Measurements from ENCODE around the gene WDR18.
A peak's percentile ranks its signal among the peaks of the same experiment; 100 is the strongest.

WDR18 gene

DNA sequence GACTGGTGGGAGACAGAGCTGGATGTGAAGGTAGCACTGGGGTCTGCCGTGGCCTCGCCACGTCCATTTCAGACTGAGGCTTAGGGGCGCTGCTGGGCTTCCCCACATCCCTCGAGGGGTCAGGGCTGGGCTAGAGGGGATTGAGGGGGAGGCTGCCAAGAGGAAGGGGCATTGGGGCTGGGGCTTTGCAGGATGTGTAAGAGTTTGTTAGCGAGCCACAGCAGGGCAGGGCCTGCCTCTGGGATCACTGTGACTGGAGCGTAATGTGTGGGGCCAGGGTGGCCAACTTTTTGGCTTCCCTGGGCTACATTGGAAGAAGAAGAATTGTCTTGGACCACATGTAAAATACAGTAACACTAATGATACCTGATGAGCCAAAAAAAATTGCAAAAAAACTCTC lies 44.2 kb upstream of the WDR18 start:
- TF ChIP-seq, protein P1, sequence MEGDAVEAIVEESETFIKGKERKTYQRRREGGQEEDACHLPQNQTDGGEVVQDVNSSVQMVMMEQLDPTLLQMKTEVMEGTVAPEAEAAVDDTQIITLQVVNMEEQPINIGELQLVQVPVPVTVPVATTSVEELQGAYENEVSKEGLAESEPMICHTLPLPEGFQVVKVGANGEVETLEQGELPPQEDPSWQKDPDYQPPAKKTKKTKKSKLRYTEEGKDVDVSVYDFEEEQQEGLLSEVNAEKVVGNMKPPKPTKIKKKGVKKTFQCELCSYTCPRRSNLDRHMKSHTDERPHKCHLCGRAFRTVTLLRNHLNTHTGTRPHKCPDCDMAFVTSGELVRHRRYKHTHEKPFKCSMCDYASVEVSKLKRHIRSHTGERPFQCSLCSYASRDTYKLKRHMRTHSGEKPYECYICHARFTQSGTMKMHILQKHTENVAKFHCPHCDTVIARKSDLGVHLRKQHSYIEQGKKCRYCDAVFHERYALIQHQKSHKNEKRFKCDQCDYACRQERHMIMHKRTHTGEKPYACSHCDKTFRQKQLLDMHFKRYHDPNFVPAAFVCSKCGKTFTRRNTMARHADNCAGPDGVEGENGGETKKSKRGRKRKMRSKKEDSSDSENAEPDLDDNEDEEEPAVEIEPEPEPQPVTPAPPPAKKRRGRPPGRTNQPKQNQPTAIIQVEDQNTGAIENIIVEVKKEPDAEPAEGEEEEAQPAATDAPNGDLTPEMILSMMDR (IDR thresholded peaks at IDR 0.05; ENCODE audit: borderline replicate concordance, insufficient read depth, low read depth, low read length) = no peak
- H3K4me3 ChIP-seq (ENCODE audit: low read depth, low read length) = no peak overlapping the region

DNA sequence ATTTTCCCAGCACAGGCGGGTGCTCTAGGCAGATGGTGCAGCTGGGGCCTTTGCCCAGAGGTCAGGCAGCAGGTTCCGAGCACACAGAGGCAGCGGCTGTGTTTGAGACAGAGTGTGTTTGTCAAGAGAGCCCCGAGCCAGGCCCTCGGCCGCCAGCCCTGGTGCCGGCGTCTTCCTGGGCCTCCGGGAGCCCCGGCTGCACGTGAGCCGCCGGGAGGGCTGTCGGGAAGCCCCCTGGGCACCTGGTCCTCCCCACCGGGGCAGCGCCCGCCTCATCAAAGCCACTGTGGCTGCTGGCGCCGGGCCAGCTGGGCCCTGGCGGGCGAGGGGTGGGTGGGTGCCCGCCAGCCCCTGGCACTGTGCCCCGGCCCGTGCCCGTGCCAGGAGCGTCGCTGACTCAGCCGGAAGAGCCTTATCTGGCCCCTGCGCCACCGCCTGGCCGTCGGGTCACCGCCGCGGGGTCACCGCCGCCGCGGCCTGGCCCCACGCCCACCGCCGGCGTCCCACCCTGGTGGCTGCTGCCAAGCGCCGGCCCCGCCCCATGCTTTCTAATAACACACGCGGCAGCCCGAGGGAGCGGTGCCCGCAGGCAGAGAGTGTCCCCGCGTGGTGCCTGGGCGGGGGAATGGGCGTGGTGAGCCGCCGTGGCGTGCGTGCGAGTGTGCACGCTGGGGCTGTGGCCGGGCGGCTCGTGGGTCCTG lies 43.4 kb upstream of the WDR18 start:
- H3K4me3 ChIP-seq (ENCODE audit: low read depth, low read length) = peak overlapping the region; percentile 46
- TF ChIP-seq, protein P1 (IDR thresholded peaks at IDR 0.05; ENCODE audit: borderline replicate concordance, insufficient read depth, low read depth, low read length) = no peak

DNA sequence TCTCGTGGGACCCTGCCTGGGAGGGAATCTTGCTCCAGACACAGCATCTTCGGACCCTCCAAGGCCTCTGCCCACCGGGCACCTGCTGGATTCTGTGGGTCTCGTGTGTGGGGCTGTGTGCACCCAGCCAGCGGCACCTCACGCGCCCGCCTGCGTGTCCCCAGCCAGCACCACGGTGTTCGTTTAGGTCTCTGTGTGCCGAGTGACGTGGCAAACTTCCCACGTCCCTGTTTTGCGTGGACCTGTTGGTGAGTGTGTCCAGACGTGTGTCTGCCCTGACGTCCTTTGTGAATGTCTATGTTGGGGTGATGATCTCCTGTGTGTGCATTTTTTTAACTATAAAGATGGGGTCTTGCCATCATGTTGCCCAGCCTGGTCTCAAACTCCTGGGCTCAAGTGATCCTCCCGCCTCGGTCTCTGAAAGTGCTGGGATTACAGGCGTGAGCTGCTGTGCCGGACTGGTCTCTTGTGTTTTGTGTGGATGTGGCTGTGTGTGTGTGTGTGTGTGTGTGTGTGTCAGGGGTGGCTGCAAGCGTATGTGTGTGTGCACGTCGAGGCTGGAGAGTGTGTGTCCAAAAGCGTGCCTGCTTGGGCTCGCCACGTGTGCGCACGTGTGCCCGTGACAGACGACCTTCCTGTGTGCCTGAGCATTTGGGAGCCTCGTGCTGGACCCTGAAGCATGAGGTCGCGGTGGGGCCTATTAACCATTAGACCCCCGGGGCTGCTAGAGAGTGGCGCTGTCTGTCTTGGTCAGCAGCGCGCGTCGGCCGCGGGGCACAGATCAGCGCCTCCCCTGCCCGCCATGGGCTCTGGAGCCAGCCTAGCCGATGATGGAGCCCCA lies 42.6 kb upstream of the WDR18 start:
- TF ChIP-seq, protein P1 (IDR thresholded peaks at IDR 0.05; ENCODE audit: borderline replicate concordance, insufficient read depth, low read depth, low read length) = no peak
- peak overlapping the region; percentile 37 for H3K4me3 ChIP-seq (ENCODE audit: low read depth, low read length)

DNA sequence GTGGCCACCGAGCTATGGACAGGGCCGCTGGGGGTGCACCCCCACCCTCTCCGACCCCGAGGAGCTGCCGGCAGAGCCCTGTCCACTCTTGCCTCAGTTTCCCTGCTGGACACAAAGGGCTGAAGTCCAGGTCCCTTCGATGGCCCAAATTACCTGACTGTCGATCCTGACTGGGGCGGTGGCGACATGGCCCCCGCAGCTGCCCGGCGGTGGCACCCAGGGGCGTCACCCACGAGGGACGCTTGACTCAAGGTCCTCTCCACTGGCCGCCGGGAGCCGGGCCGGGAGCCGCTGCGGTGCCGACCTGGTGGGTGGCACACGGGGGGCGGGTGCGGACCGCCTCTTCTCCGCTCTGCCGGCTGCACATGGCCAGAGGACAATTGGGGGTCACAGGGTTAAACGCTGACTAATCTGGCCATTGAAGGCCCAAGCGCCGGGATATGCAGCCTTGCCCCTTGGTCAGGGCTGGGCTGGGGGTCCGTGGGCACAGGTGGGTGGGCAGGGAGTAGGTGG lies 42.0 kb upstream of the WDR18 start:
- no peak overlapping the region for H3K4me3 ChIP-seq (ENCODE audit: low read depth, low read length)
- TF ChIP-seq, protein P1 (IDR thresholded peaks at IDR 0.05; ENCODE audit: borderline replicate concordance, insufficient read depth, low read depth, low read length) = no peak

DNA sequence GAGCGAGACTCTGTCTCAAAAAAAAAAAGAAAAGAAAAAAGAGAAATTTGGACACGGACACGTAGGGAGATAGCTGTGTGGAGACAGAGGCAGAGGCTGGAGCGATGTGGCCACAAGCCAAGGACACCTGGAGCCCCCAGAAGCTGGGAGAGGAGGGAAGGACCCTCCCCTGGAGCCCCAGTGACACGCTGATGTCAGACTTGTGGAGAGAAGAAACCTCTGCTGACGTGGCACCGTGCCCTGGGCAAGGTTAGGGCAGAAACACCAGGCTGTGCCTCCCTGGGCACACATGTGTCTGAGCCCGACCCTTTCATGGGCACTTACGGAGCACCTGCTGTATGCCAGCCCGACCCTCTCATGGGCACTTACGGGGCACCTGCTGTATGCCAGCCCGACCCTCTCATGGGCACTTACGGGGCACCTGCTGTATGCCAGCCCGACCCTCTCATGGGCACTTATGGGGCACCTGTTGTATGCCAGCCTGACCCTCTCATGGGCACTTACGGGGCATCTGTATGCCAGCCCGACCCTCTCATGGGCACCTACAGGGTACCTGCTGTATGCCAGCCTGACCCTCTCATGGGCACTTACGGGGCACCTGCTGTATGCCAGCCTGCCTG lies 40.5 kb upstream of the WDR18 start:
- H3K4me3 ChIP-seq (ENCODE audit: low read depth, low read length) = no peak overlapping the region
- TF ChIP-seq, protein P1 (IDR thresholded peaks at IDR 0.05; ENCODE audit: borderline replicate concordance, insufficient read depth, low read depth, low read length) = no peak

DNA sequence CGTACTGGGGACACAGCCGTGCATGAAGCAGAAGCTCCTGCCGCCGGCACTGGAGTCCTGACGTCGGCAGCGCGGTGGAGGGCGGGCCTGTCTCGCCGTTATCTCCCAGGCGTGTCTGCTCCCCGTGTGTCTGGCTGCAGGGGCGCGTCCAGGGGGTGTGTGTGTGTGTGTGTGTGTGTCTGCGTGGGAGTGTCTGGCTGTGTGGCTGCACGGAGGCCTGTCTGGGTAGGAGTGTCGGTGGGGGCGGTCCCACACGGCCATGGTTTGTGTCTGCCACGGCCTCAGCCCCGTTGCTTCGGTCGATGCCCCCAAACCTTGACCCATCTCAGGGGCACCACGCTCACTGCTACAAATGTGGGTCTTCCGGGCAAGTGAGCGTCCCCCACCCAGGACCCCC lies 40.0 kb upstream of the WDR18 start:
- TF ChIP-seq, protein P1 (IDR thresholded peaks at IDR 0.05; ENCODE audit: borderline replicate concordance, insufficient read depth, low read depth, low read length) = no peak
- no peak overlapping the region for H3K4me3 ChIP-seq (ENCODE audit: low read depth, low read length)

Data from GM12875 (cell line).